ENCODE results near the gene TMEM217. TPM values are rescaled to one million over a fixed set of nuclear protein-coding genes. Genes with fewer than 3 reads are reported as not detected.

The TMEM217 gene
- total and polyA plus RNA-seq, 5 donors: 0.15 to 1.0 (median 0.16) TPM; not detected in 2

Other genes with a start within 250 kb of the TMEM217 start
- 10 to 100 TPM; 22.5 to 72.5 (median 32.1) TPM for gene PIM1, start 88.0 kb downstream of the TMEM217 start, total RNA-seq
- gene PIM1, start 88.0 kb downstream of the TMEM217 start, polyA plus RNA-seq: 44.2 TPM
- 1 to 10 TPM; 6.4 to 9.2 (median 7.7) TPM for gene TBC1D22B, start 372 bp downstream of the TMEM217 start, total RNA-seq
- gene TBC1D22B, start 372 bp downstream of the TMEM217 start, polyA plus RNA-seq: 4.6 TPM
- 10 to 100 TPM; 18.0 to 22.9 (median 22.2) TPM for gene RNF8, start 95.8 kb upstream of the TMEM217 start, total RNA-seq
- 15.7 TPM for gene RNF8, start 95.8 kb upstream of the TMEM217 start, polyA plus RNA-seq
- gene CMTR1, start 175.1 kb upstream of the TMEM217 start, total RNA-seq: 10 to 100 TPM; 32.5 to 46.9 (median 37.9) TPM
- 24.3 TPM for gene CMTR1, start 175.1 kb upstream of the TMEM217 start, polyA plus RNA-seq
- 10 to 100 TPM; 18.8 to 27.6 (median 20.3) TPM for gene CCDC167, start 241.7 kb upstream of the TMEM217 start, total RNA-seq
- 63.8 TPM for gene CCDC167, start 241.7 kb upstream of the TMEM217 start, polyA plus RNA-seq

Measured in right cardiac atrium (tissue), 5 donors.